ENCODE measurements around the gene C16orf86.
"Not testable (repeated sequence)": the region's sequence is repeated elsewhere in the genome, so short reads cannot be mapped to it uniquely, and the experiment has no call there.

- not testable (repeated sequence) for TF ChIP-seq CTCF (IDR thresholded peaks at IDR 0.05; ENCODE audit: low read depth, low read length, poor library complexity, severe bottlenecking); EZH2phosphoT487 (IDR thresholded peaks at IDR 0.05; ENCODE audit: borderline replicate concordance, low read length)
Measured at GRCh38 chr16:67693517-67694285, 27.1 kb downstream of the C16orf86 start.

Measured in DOHH2 (cell line).